GM12878 (cell line): ENCODE results near the gene NBEA. TPM values are rescaled to one million over a fixed set of nuclear protein-coding genes. Genes with fewer than 3 reads are reported as not detected.

Experiments used
- ATAC-seq: fragments of 200-7000 bp; cut with Tn5 transposase; 3 replicates; pipeline ENCODE4 v1.9.1; 2020; ENCODE audit warnings: mild to moderate bottlenecking, moderate library complexity
- BruUV-seq: library from RNA; stranded (reverse); fragments of 400-500 nt; replicated peaks from 2 replicates; lab custom pipeline; 2021; lab: Mats Ljungman, UMichigan
- CTCF ChIA-PET: fragments of 300-600 bp; sonication (Branson Sonifier 250); formaldehyde crosslinking; extraction: SDS; loops from one replicate; lab custom pipeline; 2021; ENCODE audit warnings: inconsistent platforms; lab: Yijun Ruan, JAX
- POLR2A ChIA-PET: fragments of 350-600 bp; formaldehyde crosslinking; extraction: SDS; loops from one replicate; lab custom pipeline; 2021; ENCODE audit warnings: inconsistent platforms; lab: Charles Lee
- RAD21 ChIA-PET: fragments of 300-600 bp; sonication (Branson Sonifier 250); formaldehyde crosslinking; loops from one replicate; lab custom pipeline; 2023; ENCODE audit warnings: antibody characterized with exemption; ENCODE audit not compliant: unreplicated experiment; lab: Charles Lee
- SMC1A ChIA-PET: fragments of 300-600 bp; sonication (Branson Sonifier 250); formaldehyde crosslinking; loops from one replicate; lab custom pipeline; 2023; ENCODE audit not compliant: unreplicated experiment, uncharacterized antibody; lab: Charles Lee
- DNase-seq: peaks from one replicate; pipeline ENCODE4 v3.0.0-alpha.2; 2011; ENCODE audit warnings: low read depth, low spot score
- FAIRE-seq: peaks from 3 replicates; lab custom pipeline; 2011; peaks lifted over from hg19 to GRCh38; lab: Jason Lieb, UNC
- H2AFZ ChIP-seq: 2 replicates; pipeline ENCODE4 v1.6.0; 2011; ENCODE audit warnings: low read depth, low read length, control low read depth; ENCODE audit not compliant: control insufficient read depth
- H3K27ac ChIP-seq: 2 replicates; pipeline ENCODE4 v1.5.1; 2011; ENCODE audit warnings: control low read depth; ENCODE audit not compliant: control insufficient read depth, insufficient read depth
- H3K27me3 ChIP-seq, 2 experiments: replicated peaks in 1 of 2; 2 replicates each; pipeline versions ENCODE4 v1.6.0 to v1.6.1; 2011; ENCODE audit warnings: low read length in 1 of 2; ENCODE audit not compliant: control insufficient read depth in 2 of 2, insufficient read depth in 2 of 2
- H3K36me3 ChIP-seq, 2 experiments: 2 replicates each; pipeline ENCODE4 v1.5.1; 2011; ENCODE audit warnings: low read length in 1 of 2; ENCODE audit not compliant: control insufficient read depth in 2 of 2, insufficient read depth in 2 of 2
- H3K4me1 ChIP-seq: 2 replicates; pipeline ENCODE4 v1.6.1; 2011; ENCODE audit warnings: mild to moderate bottlenecking, low read length, moderate library complexity, mixed read lengths; ENCODE audit not compliant: control insufficient read depth, insufficient read depth
- H3K4me2 ChIP-seq: 2 replicates; pipeline ENCODE4 v1.6.0; 2011; ENCODE audit warnings: control low read depth; ENCODE audit not compliant: control insufficient read depth, insufficient read depth
- H3K4me3 ChIP-seq: fragments of 200-600 bp; sonication (generic); 2 replicates; pipeline ENCODE4 v1.5.1; 2016
- H3K79me2 ChIP-seq: 2 replicates; pipeline ENCODE4 v1.6.0; 2011; ENCODE audit warnings: low read length; ENCODE audit not compliant: control insufficient read depth, insufficient read depth
- H3K9ac ChIP-seq: 2 replicates; pipeline ENCODE4 v1.8.0; 2011; ENCODE audit warnings: low read length, control low read depth, mixed read lengths; ENCODE audit not compliant: control insufficient read depth, insufficient read depth
- H3K9me3 ChIP-seq: replicated peaks from 3 replicates; pipeline ENCODE4 v1.5.1; 2011; ENCODE audit warnings: mild to moderate bottlenecking, low read length; ENCODE audit not compliant: control insufficient read depth, insufficient read depth
- H4K20me1 ChIP-seq: 2 replicates; pipeline ENCODE4 v1.6.0; 2011; ENCODE audit not compliant: control insufficient read depth, insufficient read depth
- ATF2 ChIP-seq: IDR thresholded peaks from 2 replicates; pipeline ENCODE4 v1.6.1; 2012; ENCODE audit warnings: low read length, inconsistent platforms
- CEBPZ ChIP-seq: fragments of 150-350 bp; IDR thresholded peaks from 2 replicates; pipeline ENCODE4 v1.6.1; 2016; ENCODE audit warnings: low read depth, low read length
- CREB1 ChIP-seq: IDR thresholded peaks from 2 replicates; pipeline ENCODE4 v1.6.1; 2012; ENCODE audit warnings: low read depth, mild to moderate bottlenecking, inconsistent platforms
- CREM ChIP-seq: IDR thresholded peaks from 2 replicates; pipeline ENCODE4 v1.6.1; 2014; ENCODE audit warnings: antibody characterized with exemption, low read depth
- E2F8 ChIP-seq: fragments of 450-650 bp; IDR thresholded peaks from 2 replicates; pipeline ENCODE4 v1.6.1; 2018; ENCODE audit warnings: mild to moderate bottlenecking, low read depth, moderate library complexity; ENCODE audit not compliant: partially characterized antibody
- FOXM1 ChIP-seq: IDR thresholded peaks from 2 replicates; pipeline ENCODE4 v1.6.1; 2012; ENCODE audit warnings: low read depth, mild to moderate bottlenecking, inconsistent platforms, low read length, moderate library complexity
- GABPA ChIP-seq: IDR thresholded peaks from 2 replicates; pipeline ENCODE4 v1.6.1; 2014; ENCODE audit warnings: antibody characterized with exemption, low read depth, mild to moderate bottlenecking, inconsistent platforms
- IKZF1 ChIP-seq: fragments of 450-650 bp; conservative IDR thresholded peaks from 2 replicates; pipeline ENCODE4 v1.6.1; 2017; ENCODE audit warnings: antibody characterized with exemption, mild to moderate bottlenecking
- IRF3 ChIP-seq: fragments of 450-650 bp; IDR thresholded peaks from 2 replicates; pipeline ENCODE4 v1.6.1; 2014; ENCODE audit warnings: mild to moderate bottlenecking
- JUNB ChIP-seq: IDR thresholded peaks from 2 replicates; pipeline ENCODE4 v1.6.1; 2016; ENCODE audit warnings: antibody characterized with exemption, mild to moderate bottlenecking
- MEF2A ChIP-seq: IDR thresholded peaks from 2 replicates; pipeline ENCODE4 v1.6.1; 2011; ENCODE audit warnings: low read depth, mild to moderate bottlenecking, low read length, moderate library complexity; ENCODE audit not compliant: insufficient read depth
- NFIC ChIP-seq: IDR thresholded peaks from 2 replicates; pipeline ENCODE4 v1.6.1; 2012; ENCODE audit warnings: low read depth, mild to moderate bottlenecking, inconsistent platforms, low read length, moderate library complexity
- WGBS: methylation state at CpG from one replicate; pipeline ENCODE4 v1.1.6; 2016; ENCODE audit warnings: low lambda C conversion rate; ENCODE audit not compliant: insufficient replicate concordance, insufficient coverage; ENCODE audit errors: missing lambda C conversion rate; 5-methylcytosine and 5-hydroxymethylcytosine counted together
- in situ Hi-C: fragments of 300-500 bp; cut with MboI; formaldehyde crosslinking; loops from 9 replicates; pipeline ENCODE4 v1.14.3; 2018; ENCODE audit warnings: mixed read lengths
- intact Hi-C: fragments of 100-400 bp; cut with micrococcal nuclease; formaldehyde crosslinking; loops from one replicate; pipeline ENCODE4 v1.14.2; 2022; ENCODE audit not compliant: unreplicated experiment
- polyA plus RNA-seq, 11 experiments: library from polyadenylated mRNA; depleted of rRNA in 4 of 11; unstranded in 6 of 11; stranded (reverse) in 5 of 11; fragments of >200 nt; fragmentation: Nextera tagmentation in 4 of 11; fragmentation: Illumina TruSeq in 1 of 11; extraction: Ambion mirVana in 4 of 11; extraction: Trizol in 1 of 11; gene quantifications; 1 replicate in 1 of 11; 2 replicates in 10 of 11; pipeline versions ENCODE4 v1.2.1 to v1.2.3, GENCODE V29; 2011 to 2016; ENCODE audit warnings: inconsistent platforms in 2 of 11, missing spikeins in 2 of 11, low read depth in 1 of 11
- total RNA-seq, 4 experiments: library from RNA; depleted of rRNA in 3 of 4; stranded (reverse); fragments of >200 nt in 3 of 4; fragmentation: Illumina TruSeq in 1 of 4; extraction: Trizol in 1 of 4; gene quantifications; 2 replicates each; pipeline versions ENCODE4 v1.2.1 to v1.2.3, GENCODE V29; 2013 to 2021

The NBEA gene
- total and polyA plus RNA-seq, 10 of the 15 experiments (the other 5 are each of a cell fraction or from before 2014, with no cell fraction given) = 0.23 to 3.6 (median 0.55) TPM

GRCh38 chr13:35162420-35162819 lies 220.3 kb downstream of the NBEA start (continued):
- no peak for TF ChIP-seq IRF3
- no peak for TF ChIP-seq CEBPZ

- ChIA-PET SMC1A (interaction anchor here (1.0 to 1.9 kb wide), 8 partner anchors 19 to 1620 kb away, joined by 3 to 8 read pairs (median 4); no protein-coding TSS in a partner anchor), CTCF (interaction anchor here (0.7 to 2.6 kb wide), 8 partner anchors 16 to 1621 kb away, joined by 3 to 27 read pairs (median 6); no protein-coding TSS in a partner anchor), RAD21 (interaction anchor here (0.7 to 2.4 kb wide), 7 partner anchors 11 to 1620 kb away, joined by 3 to 9 read pairs (median 4); no protein-coding TSS in a partner anchor), POLR2A (no interaction called here)
- in situ Hi-C loops = loop anchor here (10.0 to 25.0 kb wide), 3 partner anchors 1351 to 1959 kb away; partner anchors contain the start of gene RFC3
- no peaks in the 10 kb centered on the region for H3K27me3 ChIP-seq
- no peak overlapping the region for H3K4me3 ChIP-seq
- no peak overlapping the region for H3K9ac ChIP-seq
- intact Hi-C loops = loop anchor here (2.0 to 10.0 kb wide), 4 partner anchors 221 to 1959 kb away; partner anchors contain the start of gene NBEA
- H3K27ac ChIP-seq = peak overlapping the region; percentile 71
- no TSS peak for BruUV-seq
- WGBS = 0% methylated on average over 1 of the region's 1 CpG
- no peaks in the 10 kb centered on the region for H3K79me2 ChIP-seq
- H3K9me3 ChIP-seq = no peaks in the 10 kb centered on the region; the same call in 2 of the 3 replicates
- DNase-seq = no peak
- H3K36me3 ChIP-seq = no peaks in the 10 kb centered on the region
- H3K4me2 ChIP-seq = peak overlapping the region; percentile 50; the same call in 1 of the 2 replicates
- ATAC-seq = peak; percentile 81
- TF ChIP-seq NFIC = 0 out of 2 replicates have a peak, but pooled peaks have one; percentile 61
- TF ChIP-seq MEF2A = peak; percentile 68; the same call in 1 of the 2 replicates
- TF ChIP-seq CREB1 = peak; percentile 51; the same call in 1 of the 2 replicates
- peak; percentile 47; the same call in 1 of the 2 replicates for TF ChIP-seq FOXM1
- no peak for TF ChIP-seq IKZF1
- peak; percentile 34; the same call in 1 of the 2 replicates for TF ChIP-seq CREM
- TF ChIP-seq E2F8 = no peak
- TF ChIP-seq GABPA = 0 out of 2 replicates have a peak, but pooled peaks have one; percentile 16
- TF ChIP-seq ATF2 = peak; percentile 23; the same call in 1 of the 2 replicates
- TF ChIP-seq JUNB = peak; percentile 64
- peaks cover 22% of the 10 kb centered on the region for H3K4me1 ChIP-seq
- no peak overlapping the region for H2AFZ ChIP-seq
- no peaks in the 10 kb centered on the region for H4K20me1 ChIP-seq
- peak; percentile 56 for FAIRE-seq
Observed at GRCh38 chr13:35163674-35164073, 221.6 kb downstream of the NBEA start.
